Osteoblast (primary cell): ENCODE measurements around the gene SIRPG. TPM values are rescaled to one million over a fixed set of nuclear protein-coding genes. Genes with fewer than 3 reads are reported as not detected.

Source experiments
- DNase-seq: peaks from one replicate; pipeline ENCODE4 v3.0.0; 2011; ENCODE audit warnings: low spot score, mixed read lengths; ENCODE audit not compliant: insufficient read length; ENCODE audit errors: missing footprints
- H2AFZ ChIP-seq: 2 replicates; pipeline ENCODE4 v1.6.0; 2011; ENCODE audit warnings: mild to moderate bottlenecking, low read length
- H3K27ac ChIP-seq: 2 replicates; pipeline ENCODE4 v1.5.1; 2011; ENCODE audit warnings: mild to moderate bottlenecking, low read depth, low read length, moderate library complexity
- H3K27me3 ChIP-seq: 2 replicates; pipeline ENCODE4 v1.6.0; 2012; ENCODE audit warnings: mild to moderate bottlenecking, control low read depth, inconsistent platforms, low read length, moderate library complexity; ENCODE audit not compliant: insufficient read depth
- H3K36me3 ChIP-seq: 2 replicates; pipeline ENCODE4 v1.5.1; 2011; ENCODE audit warnings: mild to moderate bottlenecking, low read length, control low read depth, moderate library complexity; ENCODE audit not compliant: insufficient read depth
- H3K4me1 ChIP-seq: 2 replicates; pipeline ENCODE4 v1.5.1; 2011; ENCODE audit warnings: mild to moderate bottlenecking, low read length, control low read depth, moderate library complexity; ENCODE audit not compliant: insufficient read depth
- H3K4me2 ChIP-seq: 2 replicates; pipeline ENCODE4 v1.6.0; 2011; ENCODE audit warnings: mild to moderate bottlenecking, low read length; ENCODE audit not compliant: insufficient read depth
- H3K4me3 ChIP-seq: fragments of 200-600 bp; sonication (generic); 3 replicates; pipeline ENCODE4 v1.5.1; 2012; ENCODE audit warnings: mild to moderate bottlenecking, low read length, inconsistent platforms; ENCODE audit not compliant: insufficient read depth
- H3K79me2 ChIP-seq: 2 replicates; pipeline ENCODE4 v1.6.0; 2012; ENCODE audit warnings: mild to moderate bottlenecking, low read length, control low read depth, inconsistent platforms; ENCODE audit not compliant: insufficient read depth
- H3K9me3 ChIP-seq: 2 replicates; pipeline ENCODE4 v1.5.1; 2011; ENCODE audit warnings: low read depth, low read length, control low read depth
- H4K20me1 ChIP-seq: 2 replicates; pipeline ENCODE4 v1.6.0; 2012; ENCODE audit warnings: mild to moderate bottlenecking, low read length, control low read depth; ENCODE audit not compliant: insufficient read depth
- CTCF ChIP-seq: IDR thresholded peaks from 2 replicates; pipeline ENCODE4 v1.5.1; 2011; ENCODE audit warnings: mild to moderate bottlenecking, low read depth, low read length, moderate library complexity; ENCODE audit errors: extremely low read depth
- total RNA-seq: library from RNA; depleted of rRNA; stranded (reverse); fragments of >200 nt; gene quantifications from 2 replicates; pipeline ENCODE4 v1.2.3, GENCODE V29; 2012

Gene SIRPG
- total RNA-seq, 1 donor: not detected

GRCh38 chr20:1652960-1653359 is 4.6 kb downstream of the SIRPG start:
- Histone ChIP-seq H3K27me3 (peaks cover 7% of the 10 kb centered on the region), H3K79me2 (no peaks in the 10 kb centered on the region), H3K4me3 (no peak overlapping the region), H3K9me3 (no peaks in the 10 kb centered on the region), H4K20me1 (no peaks in the 10 kb centered on the region), H2AFZ (no peak overlapping the region), H3K36me3 (no peaks in the 10 kb centered on the region), H3K4me2 (no peak overlapping the region), H3K4me1 (no peaks in the 10 kb centered on the region), H3K27ac (no peak overlapping the region)
- no peak for DNase-seq
- no peak for TF ChIP-seq CTCF

- Histone ChIP-seq H3K79me2 (no peaks in the 10 kb centered on the region), H3K4me1 (no peaks in the 10 kb centered on the region), H2AFZ (no peak overlapping the region), H3K4me2 (no peak overlapping the region), H3K27me3 (peaks cover 2% of the 10 kb centered on the region), H4K20me1 (no peaks in the 10 kb centered on the region), H3K4me3 (no peak overlapping the region), H3K9me3 (no peaks in the 10 kb centered on the region), H3K27ac (no peak overlapping the region), H3K36me3 (no peaks in the 10 kb centered on the region)
- DNase-seq: no peak
- no peak for TF ChIP-seq CTCF
Measured at GRCh38 chr20:1652104-1652503, 5.5 kb downstream of the SIRPG start.

GRCh38 chr20:1651268-1652058 is 6.1 kb downstream of the SIRPG start:
- H3K4me1 ChIP-seq: no peaks in the 10 kb centered on the region
- H3K4me3 ChIP-seq: no peak overlapping the region
- no peaks in the 10 kb centered on the region for H3K79me2 ChIP-seq
- DNase-seq: no peak
- no peak overlapping the region for H2AFZ ChIP-seq
- no peaks in the 10 kb centered on the region for H3K9me3 ChIP-seq
- H3K27me3 ChIP-seq: peaks cover 2% of the 10 kb centered on the region
- H3K36me3 ChIP-seq: no peaks in the 10 kb centered on the region
- H4K20me1 ChIP-seq: no peaks in the 10 kb centered on the region
- no peak overlapping the region for H3K4me2 ChIP-seq
- TF ChIP-seq CTCF: no peak
- H3K27ac ChIP-seq: no peak overlapping the region

- no peak for DNase-seq
- no peaks in the 10 kb centered on the region for H3K4me1 ChIP-seq
- no peak for TF ChIP-seq CTCF
Measured at GRCh38 chr20:1648101-1648500, 9.5 kb downstream of the SIRPG start.

More at GRCh38 chr20:1648101-1648500, 9.5 kb downstream of the SIRPG start:
- Histone ChIP-seq H3K27ac (no peak overlapping the region), H3K4me3 (no peak overlapping the region), H4K20me1 (no peaks in the 10 kb centered on the region), H3K9me3 (no peaks in the 10 kb centered on the region), H2AFZ (no peak overlapping the region), H3K27me3 (peaks cover 8% of the 10 kb centered on the region), H3K4me2 (no peak overlapping the region), H3K79me2 (no peaks in the 10 kb centered on the region), H3K36me3 (no peaks in the 10 kb centered on the region)
